IMR-90 (cell line): Measurements from ENCODE around the gene RRP7A.

ENCODE experiments used
- CTCF ChIP-seq: conservative IDR thresholded peaks from 2 replicates; pipeline ENCODE4 v1.5.1; 2012; ENCODE audit warnings: mild to moderate bottlenecking, low read depth, low read length, improper control_type of control experiment
- ELK1 ChIP-seq: fragments of 150-350 bp; IDR thresholded peaks from 2 replicates; pipeline ENCODE4 v1.6.1; 2016; ENCODE audit warnings: low read depth, mild to moderate bottlenecking, low read length, moderate library complexity, borderline replicate concordance
- RAD21 ChIP-seq: IDR thresholded peaks from 2 replicates; pipeline ENCODE4 v1.6.1; 2012; ENCODE audit warnings: low read length, improper control_type of control experiment

- TF ChIP-seq CTCF (no peak), ELK1 (no peak), RAD21 (no peak)
Measured at GRCh38 chr22:42547562-42547961, 28.0 kb upstream of the RRP7A start.
